HepG2 (cell line): ENCODE data around the gene SOX4. TPM values are rescaled to one million over a fixed set of nuclear protein-coding genes. Genes with fewer than 3 reads are reported as not detected.
A peak's percentile ranks its signal among the peaks of the same experiment; 100 is the strongest.

ENCODE experiments used
- ATAC-seq: fragments of 200-7000 bp; cut with Tn5 transposase; 3 replicates; pipeline ENCODE4 v1.9.1; 2020; ENCODE audit warnings: mild to moderate bottlenecking, moderate library complexity
- BruUV-seq: library from RNA; stranded (reverse); fragments of 400-500 nt; replicated peaks from 2 replicates; lab custom pipeline; 2021; lab: Mats Ljungman, UMichigan
- CTCF ChIA-PET: fragments of 300-600 bp; formaldehyde crosslinking; extraction: SDS; loops from one replicate; lab custom pipeline; 2021; ENCODE audit warnings: low total read pairs, inconsistent platforms, low intra/inter-chr PET ratio; lab: Yijun Ruan, JAX
- POLR2A ChIA-PET: fragments of 350-600 bp; sonication (Branson Sonifier 250); formaldehyde crosslinking; loops from one replicate; lab custom pipeline; 2020; ENCODE audit warnings: antibody characterized with exemption, inconsistent platforms; lab: Yijun Ruan, JAX
- DNase-seq: peaks from one replicate; pipeline ENCODE4 v3.0.0-alpha.2; 2015; ENCODE audit warnings: low spot score
- FAIRE-seq: peaks from 3 replicates; lab custom pipeline; 2011; peaks lifted over from hg19 to GRCh38; lab: Jason Lieb, UNC
- H2AFZ ChIP-seq: one replicate; pipeline ENCODE4 v1.6.1; 2011; ENCODE audit warnings: low read length, inconsistent platforms
- H3K27ac ChIP-seq: fragments of 300-600 bp; 3 replicates; pipeline ENCODE4 v1.8.0; 2011; ENCODE audit warnings: mixed run types, mild to moderate bottlenecking, mixed read lengths, low read length, inconsistent platforms; ENCODE audit not compliant: insufficient read depth; ENCODE audit errors: extremely low read length
- H3K27me3 ChIP-seq, 2 experiments: fragments of 200-600 bp in 1 of 2; 2 replicates in 1 of 2; 3 replicates in 1 of 2; pipeline versions ENCODE4 v1.6.0 to v1.8.0; 2011; ENCODE audit warnings: low read length in 2 of 2, mild to moderate bottlenecking in 2 of 2, moderate library complexity in 2 of 2, inconsistent platforms in 1 of 2; ENCODE audit not compliant: insufficient read depth in 2 of 2, control insufficient read depth in 1 of 2
- H3K36me3 ChIP-seq, 2 experiments: fragments of 200-600 bp in 1 of 2; replicated peaks in 1 of 2; 2 replicates in 1 of 2; 3 replicates in 1 of 2; pipeline versions ENCODE4 v1.5.1 to v1.8.0; 2011; ENCODE audit warnings: low read length in 2 of 2, inconsistent platforms in 1 of 2; ENCODE audit not compliant: insufficient read depth in 2 of 2, control insufficient read depth in 1 of 2
- H3K4me1 ChIP-seq: 2 replicates; pipeline ENCODE4 v1.5.1; 2012; ENCODE audit warnings: low read length, inconsistent platforms; ENCODE audit not compliant: insufficient read depth
- H3K4me2 ChIP-seq: 2 replicates; pipeline ENCODE4 v1.6.0; 2011; ENCODE audit warnings: low read depth, low read length, inconsistent platforms
- H3K4me3 ChIP-seq, 3 experiments: fragments of 200-600 bp in 1 of 3; sonication (generic), shearing (Covaris generic) in 1 of 3; replicated peaks in 1 of 3; 2 replicates each; pipeline ENCODE4 v1.5.1; 2011 to 2016; ENCODE audit warnings: low read length in 3 of 3, inconsistent platforms in 2 of 3, low read depth in 2 of 3, mild to moderate bottlenecking in 2 of 3, control low read depth in 1 of 3, mixed read lengths in 1 of 3; ENCODE audit not compliant: insufficient read depth in 1 of 3
- H3K79me2 ChIP-seq: one replicate; pipeline ENCODE4 v1.6.1; 2011; ENCODE audit warnings: low read length, inconsistent platforms; ENCODE audit not compliant: insufficient read depth
- H3K9ac ChIP-seq: 2 replicates; pipeline ENCODE4 v1.6.0; 2011; ENCODE audit warnings: mild to moderate bottlenecking, low read depth, low read length, inconsistent platforms; ENCODE audit not compliant: insufficient read depth
- H3K9me3 ChIP-seq: 2 replicates; pipeline ENCODE4 v1.5.1; 2012; ENCODE audit warnings: mild to moderate bottlenecking, low read length
- H4K20me1 ChIP-seq: 2 replicates; pipeline ENCODE4 v1.6.0; 2011; ENCODE audit warnings: inconsistent platforms, mild to moderate bottlenecking, low read length, moderate library complexity; ENCODE audit not compliant: insufficient read depth
- AFF4 ChIP-seq: sonication (generic); formaldehyde crosslinking; IDR thresholded peaks from 2 replicates; pipeline ENCODE4 v1.4.0; 2020; ENCODE audit warnings: missing genetic modification reagents
- DBP ChIP-seq: sonication (generic); formaldehyde crosslinking; IDR thresholded peaks from 2 replicates; pipeline ENCODE4 v1.4.0; 2020; ENCODE audit warnings: missing genetic modification reagents; ENCODE audit errors: not compliant biosample characterization
- GATA4 ChIP-seq: sonication (generic); IDR thresholded peaks from 2 replicates; pipeline ENCODE4 v1.6.1; 2016; ENCODE audit warnings: antibody characterized with exemption, low read depth, borderline replicate concordance
- HNRNPH1 ChIP-seq: fragments of 200-400 bp; formaldehyde crosslinking; optimal IDR thresholded peaks from 2 replicates; pipeline ENCODE3; 2017; ENCODE audit warnings: mild to moderate bottlenecking, low read depth, low read length
- PAX8 ChIP-seq: sonication (generic); formaldehyde crosslinking; IDR thresholded peaks from 2 replicates; pipeline ENCODE4 v1.8.0; 2022; ENCODE audit warnings: mild to moderate bottlenecking, missing genetic modification reagents, borderline replicate concordance
- REL ChIP-seq: sonication (generic); formaldehyde crosslinking; conservative IDR thresholded peaks from 2 replicates; pipeline ENCODE4 v1.8.0; 2022; ENCODE audit warnings: mild to moderate bottlenecking, missing genetic modification reagents, moderate library complexity
- STAT6 ChIP-seq: sonication (generic); formaldehyde crosslinking; IDR thresholded peaks from 2 replicates; pipeline ENCODE4 v1.4.0; 2020; ENCODE audit warnings: missing genetic modification reagents, mild to moderate bottlenecking, borderline replicate concordance
- TCF7L2 ChIP-seq: IDR thresholded peaks from 2 replicates; pipeline ENCODE4 v1.6.1; 2011; ENCODE audit warnings: mild to moderate bottlenecking, low read depth, low read length, moderate library complexity
- ZNF468 ChIP-seq: sonication (generic); formaldehyde crosslinking; IDR thresholded peaks from 2 replicates; pipeline ENCODE4 v1.8.0; 2022; ENCODE audit warnings: mild to moderate bottlenecking, moderate library complexity, missing genetic modification reagents
- WGBS: methylation state at CpG from one replicate; pipeline ENCODE4 v1.1.6; 2017; ENCODE audit warnings: low lambda C conversion rate; 5-methylcytosine and 5-hydroxymethylcytosine counted together
- in situ Hi-C: cut with HindIII; loops from 2 replicates; pipeline ENCODE4 v1.10.0; 2017; ENCODE audit warnings: low pct_unique_long_range_greater_than_20kb; ENCODE audit not compliant: extremely low pct_ligation_motif_present
- intact Hi-C: fragments of 100-400 bp; cut with micrococcal nuclease; formaldehyde crosslinking; loops from one replicate; pipeline ENCODE4 v1.10.0; 2022; ENCODE audit not compliant: unreplicated experiment
- polyA plus RNA-seq, 8 experiments: library from polyadenylated mRNA; depleted of rRNA in 3 of 8; stranded (reverse) in 7 of 8; unstranded in 1 of 8; fragments of >200 nt; fragmentation: Illumina TruSeq in 4 of 8; extraction: Trizol in 4 of 8; gene quantifications; 2 replicates each; pipeline versions ENCODE4 v1.2.1 to v1.2.3, GENCODE V29; 2011 to 2016; ENCODE audit warnings: low read depth in 4 of 8, missing spikeins in 1 of 8, mixed read lengths in 1 of 8; ENCODE audit not compliant: insufficient read depth in 1 of 8
- total RNA-seq, 5 experiments: library from RNA; depleted of rRNA; stranded (reverse); fragments of >200 nt; fragmentation: Illumina TruSeq; extraction: Trizol; gene quantifications; 2 replicates each; pipeline ENCODE4 v1.2.3, GENCODE V29; 2016; ENCODE audit warnings: low read depth in 1 of 5
- TF ChIP-seq, protein P1 (sequence below): sonication (generic); formaldehyde crosslinking; IDR thresholded peaks from 2 replicates; pipeline ENCODE4 v1.4.0; 2020; ENCODE audit warnings: missing genetic modification reagents

The SOX4 gene
- total and polyA plus RNA-seq, 2 of the 13 experiments (the other 11 are each of a cell fraction or from before 2014, with no cell fraction given) = 2.6 to 3.4 TPM

- H3K9ac ChIP-seq = peak overlapping the region; percentile 55
- H4K20me1 ChIP-seq = peaks cover 3% of the 10 kb centered on the region; the same call in 1 of the 2 replicates
- peak overlapping the region; percentile 58 for H2AFZ ChIP-seq
- peak overlapping the region; percentile 98 for H3K4me2 ChIP-seq
- no peaks in the 10 kb centered on the region for H3K9me3 ChIP-seq
- H3K4me1 ChIP-seq = peaks cover 37% of the 10 kb centered on the region
- no TSS peak for BruUV-seq
- DNase-seq = peak; percentile 29
- peaks cover 0 to 34% of the 10 kb centered on the region in 2 experiments; a peak in 3 of 5 replicates for H3K27me3 ChIP-seq
- H3K79me2 ChIP-seq = no peaks in the 10 kb centered on the region
- CTCF ChIA-PET = no interaction called here
- intact Hi-C loops = loop anchor here (2.0 kb wide), 2 partner anchors 340 to 576 kb away; no protein-coding TSS in a partner anchor
- peak; percentile 53 for ATAC-seq
- POLR2A ChIA-PET = interaction anchor here (0.7 to 2.1 kb wide), 5 partner anchors 141 to 717 kb away, joined by 3 to 14 read pairs (median 4); no protein-coding TSS in a partner anchor
- no peaks in the 10 kb centered on the region for H3K36me3 ChIP-seq
- no peak overlapping the region for H3K27ac ChIP-seq
- peak overlapping the region; percentile 56 to 86 (median 71) for H3K4me3 ChIP-seq
- no peak for FAIRE-seq
- in situ Hi-C loops = loop anchor here (5.0 kb wide), 1 partner anchor 1032 kb away; no protein-coding TSS in a partner anchor
- no CpG with 5 or more reads among the region's 112 CpGs for WGBS
- TF ChIP-seq ZNF468 (CRISPR knock-in tag) (0 out of 2 replicates have a peak, but pooled peaks have one; percentile 67), STAT6 (CRISPR knock-in tag) (no peak), HNRNPH1 (no peak), AFF4 (no peak), TCF7L2 (no peak), PAX8 (no peak), GATA4 (no peak), REL (CRISPR knock-in tag) (0 out of 2 replicates have a peak, but pooled peaks have one; percentile 42), DBP (CRISPR knock-in tag) (no peak)
- TF ChIP-seq, protein P1, sequence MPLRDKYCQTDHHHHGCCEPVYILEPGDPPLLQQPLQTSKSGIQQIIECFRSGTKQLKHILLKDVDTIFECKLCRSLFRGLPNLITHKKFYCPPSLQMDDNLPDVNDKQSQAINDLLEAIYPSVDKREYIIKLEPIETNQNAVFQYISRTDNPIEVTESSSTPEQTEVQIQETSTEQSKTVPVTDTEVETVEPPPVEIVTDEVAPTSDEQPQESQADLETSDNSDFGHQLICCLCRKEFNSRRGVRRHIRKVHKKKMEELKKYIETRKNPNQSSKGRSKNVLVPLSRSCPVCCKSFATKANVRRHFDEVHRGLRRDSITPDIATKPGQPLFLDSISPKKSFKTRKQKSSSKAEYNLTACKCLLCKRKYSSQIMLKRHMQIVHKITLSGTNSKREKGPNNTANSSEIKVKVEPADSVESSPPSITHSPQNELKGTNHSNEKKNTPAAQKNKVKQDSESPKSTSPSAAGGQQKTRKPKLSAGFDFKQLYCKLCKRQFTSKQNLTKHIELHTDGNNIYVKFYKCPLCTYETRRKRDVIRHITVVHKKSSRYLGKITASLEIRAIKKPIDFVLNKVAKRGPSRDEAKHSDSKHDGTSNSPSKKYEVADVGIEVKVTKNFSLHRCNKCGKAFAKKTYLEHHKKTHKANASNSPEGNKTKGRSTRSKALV (CRISPR knock-in tag) = peak; percentile 56
These were observed 1.1 kb downstream of the SOX4 start for GRCh38 chr6:21594416-21595281.
